ENCODE data around the gene BCAT1. TPM values are rescaled to one million over a fixed set of nuclear protein-coding genes. Genes with fewer than 3 reads are reported as not detected.

The BCAT1 gene
- total and polyA plus RNA-seq, 9 of the 15 experiments (the other 6 are each of a cell fraction or from before 2014, with no cell fraction given) = 38.5 to 157 (median 66.8) TPM

- Histone ChIP-seq H3K4me1 (replicated peaks in 1 of 2; ENCODE audit: control insufficient read depth in 2 of 2, insufficient read depth in 2 of 2, low read length in 2 of 2) (no peaks in the 10 kb centered on the region), H3K4me2 (ENCODE audit: insufficient read depth, low read length) (no peak overlapping the region), H3K36me3 (ENCODE audit: control insufficient read depth, insufficient read depth, low read length) (no peaks in the 10 kb centered on the region), H3K9me1 (ENCODE audit: control insufficient read depth, insufficient read depth, low read length) (no peaks in the 10 kb centered on the region), H3K9me3 (replicated peaks; ENCODE audit: control insufficient read depth, insufficient read depth, low read depth, low read length) (no peaks in the 10 kb centered on the region), H3K27me3 (ENCODE audit: control insufficient read depth in 2 of 2, insufficient read depth in 2 of 2, low read length in 2 of 2) (no peaks in the 10 kb centered on the region), H4K20me1 (replicated peaks; ENCODE audit: control insufficient read depth, insufficient read depth, low read length) (no peaks in the 10 kb centered on the region), H2AFZ (ENCODE audit: low read depth, low read length) (no peak overlapping the region), H3K9ac (ENCODE audit: insufficient read depth in 1 of 2, low read depth in 2 of 2, low read length in 2 of 2) (no peak overlapping the region), H3K4me3 (no peak overlapping the region), H3K27ac (ENCODE audit: extremely low read depth, low read depth, low read length) (no peak overlapping the region), H3K79me2 (ENCODE audit: control insufficient read depth, insufficient read depth, low read length) (no peaks in the 10 kb centered on the region)
- POLR2A ChIA-PET = no interaction called here
- no peak for ATAC-seq
- in situ Hi-C loops (cut with MboI) (loop anchor here (10.0 kb wide), 1 partner anchor 178 kb away; no protein-coding TSS in a partner anchor), intact Hi-C loops (cut with micrococcal nuclease) (no loop called here)
- CTCF ChIA-PET (ENCODE audit: low intra/inter-chr PET ratio) = no interaction called here
- DNase-seq (ENCODE audit: extremely low read depth in 1 of 4, low spot score in 3 of 4) = no peak
- TF ChIP-seq NCOR1 (IDR thresholded peaks at IDR 0.05) = no peak
- TF ChIP-seq CXXC5 (CRISPR knock-in tag; IDR thresholded peaks at IDR 0.05) = no peak
- no peak for TF ChIP-seq ZNF239 (CRISPR knock-in tag; IDR thresholded peaks at IDR 0.05)
- no peak for TF ChIP-seq RFX7 (CRISPR knock-in tag; IDR thresholded peaks at IDR 0.05)
- no peak for TF ChIP-seq TBP (optimal IDR thresholded peaks at IDR 0.05; ENCODE audit: low read depth, low read length)
- TF ChIP-seq NCOA6 (IDR thresholded peaks at IDR 0.05) = no peak
- TF ChIP-seq PCBP2 (IDR thresholded peaks at IDR 0.05; ENCODE audit: low read depth, low read length, poor library complexity, severe bottlenecking) = no peak
- TF ChIP-seq EGR1 (conservative IDR thresholded peaks at IDR 0.05) = no peak
- BruUV-seq (replicated peaks) = no TSS peak
- no peak for FAIRE-seq
Measured at GRCh38 chr12:24772813-24773212, 176.1 kb downstream of the BCAT1 start.

DNA sequence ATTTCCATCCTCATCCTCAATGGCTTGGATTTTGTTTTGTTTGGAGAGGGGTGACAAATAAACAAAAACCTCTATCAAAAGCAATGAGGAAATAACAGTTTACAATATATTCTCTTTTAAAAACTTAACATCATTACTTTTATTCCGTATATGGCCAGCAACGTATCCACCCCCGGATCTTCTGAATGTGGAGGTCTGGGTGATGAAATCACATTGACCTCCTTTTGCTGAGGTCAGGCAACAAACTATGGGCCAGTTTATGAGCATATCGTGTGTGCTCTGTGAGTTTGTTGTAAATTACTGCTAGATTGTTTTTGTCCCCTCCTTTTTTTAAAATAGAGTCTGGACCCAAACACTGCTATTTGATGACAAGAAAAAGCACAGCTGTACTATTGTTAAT, 178.1 kb downstream of the BCAT1 start:
- no peaks in the 10 kb centered on the region for H3K79me2 ChIP-seq (ENCODE audit: control insufficient read depth, insufficient read depth, low read length)
- H3K9me1 ChIP-seq (ENCODE audit: control insufficient read depth, insufficient read depth, low read length) = no peaks in the 10 kb centered on the region
- WGBS (ENCODE audit: insufficient coverage, low coverage, missing lambda C conversion rate) = 7% methylated on average over 4 of the region's 4 CpGs
- no peak overlapping the region for H3K4me3 ChIP-seq
- H2AFZ ChIP-seq (ENCODE audit: low read depth, low read length) = no peak overlapping the region
- no peak overlapping the region for H3K27ac ChIP-seq (ENCODE audit: extremely low read depth, low read depth, low read length)
- no TSS peak for BruUV-seq (replicated peaks)
- H3K27me3 ChIP-seq (ENCODE audit: control insufficient read depth in 2 of 2, insufficient read depth in 2 of 2, low read length in 2 of 2) = no peaks in the 10 kb centered on the region
- no peak overlapping the region for H3K4me2 ChIP-seq (ENCODE audit: insufficient read depth, low read length)
- no peaks in the 10 kb centered on the region for H3K36me3 ChIP-seq (ENCODE audit: control insufficient read depth, insufficient read depth, low read length)
- H3K4me1 ChIP-seq (replicated peaks in 1 of 2; ENCODE audit: control insufficient read depth in 2 of 2, insufficient read depth in 2 of 2, low read length in 2 of 2) = no peaks in the 10 kb centered on the region
- ChIA-PET POLR2A (interaction anchor here (1.0 kb wide), 1 partner anchor 12 kb away, joined by 3 read pairs; no protein-coding TSS in a partner anchor), CTCF (ENCODE audit: low intra/inter-chr PET ratio) (no interaction called here)
- no peak overlapping the region for H3K9ac ChIP-seq (ENCODE audit: insufficient read depth in 1 of 2, low read depth in 2 of 2, low read length in 2 of 2)
- H4K20me1 ChIP-seq (replicated peaks; ENCODE audit: control insufficient read depth, insufficient read depth, low read length) = no peaks in the 10 kb centered on the region
- in situ Hi-C loops (cut with MboI) (loop anchor here (10.0 kb wide), 1 partner anchor 176 kb away; no protein-coding TSS in a partner anchor), intact Hi-C loops (cut with micrococcal nuclease) (no loop called here)
- H3K9me3 ChIP-seq (replicated peaks; ENCODE audit: control insufficient read depth, insufficient read depth, low read depth, low read length) = no peaks in the 10 kb centered on the region
- ATAC-seq (no peak), DNase-seq (ENCODE audit: extremely low read depth in 1 of 4, low spot score in 3 of 4) (no peak), FAIRE-seq (no peak)
- no peak for TF ChIP-seq GTF2F1 (IDR thresholded peaks at IDR 0.05; ENCODE audit: low read depth, low read length)
- TF ChIP-seq PHB2 (IDR thresholded peaks at IDR 0.05; ENCODE audit: low read depth) = no peak
- TF ChIP-seq MTA1 (IDR thresholded peaks at IDR 0.05; ENCODE audit: borderline replicate concordance) = no peak
- TF ChIP-seq CBX5 (IDR thresholded peaks at IDR 0.05; ENCODE audit: borderline replicate concordance, low read depth) = no peak
- TF ChIP-seq MED1 (CRISPR knock-in tag; IDR thresholded peaks at IDR 0.05; ENCODE audit: borderline replicate concordance) = no peak
- no peak for TF ChIP-seq HSF4 (CRISPR knock-in tag; IDR thresholded peaks at IDR 0.05; ENCODE audit: borderline replicate concordance)
- no peak for TF ChIP-seq TSHZ1 (CRISPR knock-in tag; IDR thresholded peaks at IDR 0.05)
- TF ChIP-seq KAT2B (IDR thresholded peaks at IDR 0.05; ENCODE audit: low read depth, low read length) = no peak
- TF ChIP-seq ZNF766 (CRISPR knock-in tag; conservative IDR thresholded peaks at IDR 0.05) = no peak
